Measurements from ENCODE around the gene BCR. TPM values are rescaled to one million over a fixed set of nuclear protein-coding genes. Genes with fewer than 3 reads are reported as not detected.
"Not testable (repeated sequence)": the region's sequence is repeated elsewhere in the genome, so short reads cannot be mapped to it uniquely, and the experiment has no call there.

The BCR gene
- total and polyA plus RNA-seq, 9 donors, result 7.1 to 44.6 (median 35.6) TPM

DNA sequence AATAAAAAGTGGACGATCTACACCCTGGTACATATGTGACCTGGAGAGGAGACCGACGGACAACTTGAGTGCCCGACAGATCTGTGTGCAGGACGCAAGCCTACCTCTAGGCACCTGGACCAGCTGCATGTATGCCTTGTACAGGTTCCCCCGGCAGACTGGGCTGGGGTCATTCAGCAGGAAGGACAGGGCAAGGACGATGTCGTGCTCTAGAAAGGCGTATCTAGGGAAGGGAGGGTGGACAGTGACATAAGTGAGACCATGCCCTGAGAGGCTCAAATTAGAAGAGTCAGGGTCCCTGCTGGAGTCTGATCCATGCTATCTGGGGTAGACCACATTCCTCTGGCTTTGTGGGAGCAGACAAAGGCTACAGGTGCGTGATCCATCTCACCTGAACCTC, 46.4 kb upstream of the BCR start:
- H3K27me3 ChIP-seq, result no peaks in the 10 kb centered on the region
- H3K4me1 ChIP-seq (ENCODE audit: insufficient read depth), result no peaks in the 10 kb centered on the region
- no peak overlapping the region for H3K27ac ChIP-seq
- no peak overlapping the region for H3K4me3 ChIP-seq
- intact Hi-C loops (cut with DNase I), result no loop called here
- no peaks in the 10 kb centered on the region for H3K9me3 ChIP-seq
- TF ChIP-seq POLR2A (IDR thresholded peaks at IDR 0.05), result no peak
- TF ChIP-seq, protein P1, sequence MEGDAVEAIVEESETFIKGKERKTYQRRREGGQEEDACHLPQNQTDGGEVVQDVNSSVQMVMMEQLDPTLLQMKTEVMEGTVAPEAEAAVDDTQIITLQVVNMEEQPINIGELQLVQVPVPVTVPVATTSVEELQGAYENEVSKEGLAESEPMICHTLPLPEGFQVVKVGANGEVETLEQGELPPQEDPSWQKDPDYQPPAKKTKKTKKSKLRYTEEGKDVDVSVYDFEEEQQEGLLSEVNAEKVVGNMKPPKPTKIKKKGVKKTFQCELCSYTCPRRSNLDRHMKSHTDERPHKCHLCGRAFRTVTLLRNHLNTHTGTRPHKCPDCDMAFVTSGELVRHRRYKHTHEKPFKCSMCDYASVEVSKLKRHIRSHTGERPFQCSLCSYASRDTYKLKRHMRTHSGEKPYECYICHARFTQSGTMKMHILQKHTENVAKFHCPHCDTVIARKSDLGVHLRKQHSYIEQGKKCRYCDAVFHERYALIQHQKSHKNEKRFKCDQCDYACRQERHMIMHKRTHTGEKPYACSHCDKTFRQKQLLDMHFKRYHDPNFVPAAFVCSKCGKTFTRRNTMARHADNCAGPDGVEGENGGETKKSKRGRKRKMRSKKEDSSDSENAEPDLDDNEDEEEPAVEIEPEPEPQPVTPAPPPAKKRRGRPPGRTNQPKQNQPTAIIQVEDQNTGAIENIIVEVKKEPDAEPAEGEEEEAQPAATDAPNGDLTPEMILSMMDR (IDR thresholded peaks at IDR 0.05), result no peak
- DNase-seq, result no peak
- 91 to 96% (median 92%) methylated on average over 10 of the region's 10 CpGs for WGBS, 3 donors
- H3K36me3 ChIP-seq, result no peaks in the 10 kb centered on the region

DNA sequence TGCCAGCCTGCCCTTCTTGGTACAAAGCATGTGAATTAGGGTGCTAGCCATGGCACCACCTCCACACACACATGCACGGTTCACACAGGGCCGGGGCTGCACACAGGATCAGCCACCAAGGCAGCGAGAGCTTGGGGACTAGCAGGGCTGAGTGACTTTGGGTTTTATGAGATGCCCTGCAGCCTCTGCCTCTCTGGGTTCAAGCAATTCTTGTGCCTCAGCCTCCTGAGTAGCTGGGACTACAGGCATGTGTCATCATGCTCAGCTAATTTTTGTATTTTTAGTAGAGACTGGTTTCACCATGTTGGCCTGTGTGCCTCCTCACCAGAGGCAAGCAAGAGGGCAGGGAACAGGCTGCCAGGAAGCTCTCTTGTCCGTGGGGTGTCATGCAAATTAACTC, 43.3 kb upstream of the BCR start:
- H3K36me3 ChIP-seq; H3K4me1 ChIP-seq (ENCODE audit: insufficient read depth); H3K9me3 ChIP-seq; DNase-seq; H3K27ac ChIP-seq; intact Hi-C loops (cut with DNase I); H3K27me3 ChIP-seq; H3K4me3 ChIP-seq: not testable (repeated sequence)
- 69 to 92% (median 91%) methylated on average over 3 to 4 of the region's 4 CpGs for WGBS, 3 donors

DNA sequence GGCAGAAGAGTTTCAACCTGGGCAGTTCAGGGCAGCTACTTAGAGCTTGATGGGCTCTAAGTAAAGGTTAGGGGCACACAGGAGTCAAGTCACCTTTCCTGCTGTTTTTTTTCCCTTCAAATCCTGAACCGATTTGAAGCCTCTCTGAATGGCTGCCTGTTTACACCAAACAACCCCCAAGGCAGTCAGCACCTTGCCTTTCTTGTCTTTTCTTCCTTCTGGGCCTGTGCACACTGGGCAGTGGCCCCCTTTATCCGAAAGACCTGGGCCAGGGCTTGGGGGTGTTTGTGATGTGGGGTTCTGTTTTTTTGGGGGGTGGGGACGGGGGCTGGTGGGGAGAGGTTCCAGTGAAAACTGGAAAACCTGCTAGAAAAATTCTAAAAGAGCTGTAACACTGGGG, 42.8 kb upstream of the BCR start:
- Histone ChIP-seq H3K4me1 (ENCODE audit: insufficient read depth) (peaks cover 4% of the 10 kb centered on the region), H3K27me3 (no peaks in the 10 kb centered on the region), H3K4me3 (no peak overlapping the region), H3K36me3 (no peaks in the 10 kb centered on the region), H3K9me3 (no peaks in the 10 kb centered on the region), H3K27ac (no peak overlapping the region)
- WGBS, 3 donors, result 68 to 81% (median 73%) methylated on average over 3 of the region's 3 CpGs
- TF ChIP-seq, protein P1 (IDR thresholded peaks at IDR 0.05), result no peak
- TF ChIP-seq POLR2A (IDR thresholded peaks at IDR 0.05) (no peak), EP300 (IDR thresholded peaks at IDR 0.05) (no peak)
- intact Hi-C loops (cut with DNase I), result no loop called here
- DNase-seq, result no peak

DNA sequence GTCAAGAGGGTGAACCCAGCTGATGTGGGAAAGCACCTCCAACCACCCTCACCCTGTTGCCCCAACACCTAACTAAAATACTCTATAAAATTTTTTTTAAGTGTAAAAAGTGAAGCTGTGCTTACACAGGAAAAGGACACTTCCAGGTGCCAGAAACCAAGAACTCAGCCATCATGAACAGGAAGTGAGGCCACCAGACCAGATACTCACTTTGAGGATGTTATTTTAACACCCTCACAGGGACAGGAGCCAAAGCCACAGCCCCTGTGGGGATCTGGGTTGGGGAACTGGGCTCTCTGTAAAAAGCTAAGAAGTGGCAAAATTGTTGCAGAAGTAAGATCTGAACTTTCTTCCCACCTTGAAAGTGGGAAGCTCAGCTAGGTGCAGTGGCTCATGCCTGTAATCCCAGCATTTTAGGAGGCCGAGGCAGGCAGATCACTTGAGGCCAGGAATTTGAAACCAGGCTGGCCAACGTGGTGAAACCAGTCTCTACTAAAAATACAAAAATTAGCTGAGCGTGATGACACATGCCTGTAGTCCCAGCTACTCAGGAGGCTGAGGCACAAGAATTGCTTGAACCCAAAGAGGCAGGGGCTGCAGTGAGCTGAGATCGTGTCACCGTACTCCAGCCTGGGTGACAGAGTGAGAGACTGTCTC, 42.3 kb upstream of the BCR start:
- DNase-seq, result no peak
- Histone ChIP-seq H3K4me1 (ENCODE audit: insufficient read depth) (peaks cover 4% of the 10 kb centered on the region), H3K9me3 (no peaks in the 10 kb centered on the region), H3K27ac (no peak overlapping the region), H3K4me3 (no peak overlapping the region), H3K27me3 (no peaks in the 10 kb centered on the region), H3K36me3 (no peaks in the 10 kb centered on the region)
- intact Hi-C loops (cut with DNase I), result no loop called here
- TF ChIP-seq POLR2A (IDR thresholded peaks at IDR 0.05), result no peak
- TF ChIP-seq, protein P1 (IDR thresholded peaks at IDR 0.05), result no peak
- TF ChIP-seq EP300 (IDR thresholded peaks at IDR 0.05), result no peak
- WGBS, 3 donors, result 80 to 82% (median 81%) methylated on average over 5 of the region's 5 CpGs

DNA sequence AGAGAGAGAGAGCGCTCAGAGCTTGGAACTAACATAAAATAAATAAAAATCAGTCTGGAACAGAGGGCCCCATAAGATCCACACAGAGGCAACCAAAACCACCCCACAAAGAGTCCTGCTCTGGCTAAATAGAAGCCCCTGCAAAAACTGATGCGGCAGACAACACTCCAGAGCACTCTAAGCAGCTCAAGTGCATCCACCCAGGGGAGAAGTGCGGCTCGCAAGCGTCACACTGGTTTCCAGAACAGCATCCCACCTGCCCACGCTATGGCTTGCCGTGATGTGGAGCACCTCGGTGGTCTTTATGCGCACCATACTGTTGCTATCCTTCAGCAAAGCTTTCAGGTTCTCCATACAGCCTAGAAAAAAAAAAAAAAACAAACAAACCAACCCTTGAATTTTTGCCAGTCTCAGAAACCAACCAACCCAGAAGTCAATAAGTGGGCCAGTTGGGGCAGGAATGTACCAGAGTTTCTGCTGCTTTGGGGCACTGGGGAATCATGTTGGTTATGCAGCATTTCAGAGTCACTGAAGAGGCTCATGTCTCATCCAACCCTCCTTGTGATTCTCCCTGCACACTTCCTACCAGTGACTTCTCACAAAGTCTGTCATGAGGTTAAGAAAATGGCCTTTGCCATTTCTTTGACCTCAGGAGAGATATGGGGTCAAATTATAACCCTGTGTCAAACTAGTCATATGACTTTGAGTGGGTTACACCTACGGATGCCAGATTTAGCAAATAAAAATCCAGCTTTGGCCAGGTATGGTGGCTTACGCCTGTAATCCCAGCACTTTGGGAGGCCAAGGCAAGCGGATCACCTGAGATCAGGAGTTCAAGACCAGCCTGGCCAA, 41.5 kb upstream of the BCR start:
- TF ChIP-seq, protein P1 (IDR thresholded peaks at IDR 0.05), result no peak
- TF ChIP-seq POLR2A (IDR thresholded peaks at IDR 0.05), result no peak
- intact Hi-C loops (cut with DNase I), result no loop called here
- peaks cover 4% of the 10 kb centered on the region for H3K4me1 ChIP-seq (ENCODE audit: insufficient read depth)
- no peaks in the 10 kb centered on the region for H3K9me3 ChIP-seq
- no peaks in the 10 kb centered on the region for H3K27me3 ChIP-seq
- no peak for DNase-seq
- no peaks in the 10 kb centered on the region for H3K36me3 ChIP-seq
- no peak overlapping the region for H3K4me3 ChIP-seq
- no peak overlapping the region for H3K27ac ChIP-seq
- WGBS, 3 donors, result 91 to 95% (median 91%) methylated on average over 12 of the region's 12 CpGs
